Vagina (tissue), 2 donors: ENCODE data around the gene SERTAD2.

Experiments
- POLR2A ChIP-seq, 2 donors: fragments of 450-650 bp; IDR thresholded peaks; one replicate each; pipeline ENCODE4 v1.6.1; 2017; ENCODE audit warnings: antibody characterized with exemption in 2 of 2, mild to moderate bottlenecking in 2 of 2, moderate library complexity in 2 of 2
- TF ChIP-seq, protein P1 (sequence below), 3 experiments: fragments of 450-650 bp in 2 of 3; fragments of 200-600 bp in 1 of 3; sonication (generic) in 1 of 3; IDR thresholded peaks; one replicate each; pipeline ENCODE4 v1.5.1; 2017 to 2019; ENCODE audit warnings: antibody characterized with exemption in 3 of 3, mild to moderate bottlenecking in 2 of 3, moderate library complexity in 2 of 3

DNA sequence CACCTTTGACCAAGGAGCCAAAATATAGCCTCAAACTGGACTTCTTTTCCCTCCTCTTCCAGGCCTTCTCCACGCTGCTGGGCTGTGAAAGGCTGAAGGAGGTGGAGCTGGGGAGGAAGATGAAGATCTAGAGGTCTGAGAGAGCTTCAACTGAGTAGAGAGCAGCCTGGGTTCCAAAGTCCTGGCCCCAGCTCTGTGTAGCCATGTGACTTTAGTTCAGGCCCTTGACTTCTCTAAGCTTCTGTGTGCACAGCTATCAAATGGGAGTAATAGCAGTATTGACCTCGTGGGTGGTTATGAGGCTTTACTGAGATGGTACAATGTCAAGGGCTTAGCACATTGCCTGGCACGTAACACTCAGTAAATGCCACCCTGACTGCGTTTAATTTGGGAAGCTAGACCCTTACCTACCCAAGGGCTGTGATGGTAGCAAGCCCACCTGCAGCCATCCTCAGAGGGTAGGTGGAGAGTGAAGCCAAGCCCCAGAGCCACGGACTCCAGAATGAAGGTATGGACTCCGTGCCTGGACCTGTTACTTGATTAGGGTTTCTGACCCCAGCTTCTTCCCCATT, 38.4 kb downstream of the SERTAD2 start:
- TF ChIP-seq, protein P1, sequence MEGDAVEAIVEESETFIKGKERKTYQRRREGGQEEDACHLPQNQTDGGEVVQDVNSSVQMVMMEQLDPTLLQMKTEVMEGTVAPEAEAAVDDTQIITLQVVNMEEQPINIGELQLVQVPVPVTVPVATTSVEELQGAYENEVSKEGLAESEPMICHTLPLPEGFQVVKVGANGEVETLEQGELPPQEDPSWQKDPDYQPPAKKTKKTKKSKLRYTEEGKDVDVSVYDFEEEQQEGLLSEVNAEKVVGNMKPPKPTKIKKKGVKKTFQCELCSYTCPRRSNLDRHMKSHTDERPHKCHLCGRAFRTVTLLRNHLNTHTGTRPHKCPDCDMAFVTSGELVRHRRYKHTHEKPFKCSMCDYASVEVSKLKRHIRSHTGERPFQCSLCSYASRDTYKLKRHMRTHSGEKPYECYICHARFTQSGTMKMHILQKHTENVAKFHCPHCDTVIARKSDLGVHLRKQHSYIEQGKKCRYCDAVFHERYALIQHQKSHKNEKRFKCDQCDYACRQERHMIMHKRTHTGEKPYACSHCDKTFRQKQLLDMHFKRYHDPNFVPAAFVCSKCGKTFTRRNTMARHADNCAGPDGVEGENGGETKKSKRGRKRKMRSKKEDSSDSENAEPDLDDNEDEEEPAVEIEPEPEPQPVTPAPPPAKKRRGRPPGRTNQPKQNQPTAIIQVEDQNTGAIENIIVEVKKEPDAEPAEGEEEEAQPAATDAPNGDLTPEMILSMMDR (IDR thresholded peaks at IDR 0.05), result no peak
- TF ChIP-seq POLR2A (IDR thresholded peaks at IDR 0.05), result no peak
